ENCODE data around the gene RACK1.

Gene RACK1

DNA sequence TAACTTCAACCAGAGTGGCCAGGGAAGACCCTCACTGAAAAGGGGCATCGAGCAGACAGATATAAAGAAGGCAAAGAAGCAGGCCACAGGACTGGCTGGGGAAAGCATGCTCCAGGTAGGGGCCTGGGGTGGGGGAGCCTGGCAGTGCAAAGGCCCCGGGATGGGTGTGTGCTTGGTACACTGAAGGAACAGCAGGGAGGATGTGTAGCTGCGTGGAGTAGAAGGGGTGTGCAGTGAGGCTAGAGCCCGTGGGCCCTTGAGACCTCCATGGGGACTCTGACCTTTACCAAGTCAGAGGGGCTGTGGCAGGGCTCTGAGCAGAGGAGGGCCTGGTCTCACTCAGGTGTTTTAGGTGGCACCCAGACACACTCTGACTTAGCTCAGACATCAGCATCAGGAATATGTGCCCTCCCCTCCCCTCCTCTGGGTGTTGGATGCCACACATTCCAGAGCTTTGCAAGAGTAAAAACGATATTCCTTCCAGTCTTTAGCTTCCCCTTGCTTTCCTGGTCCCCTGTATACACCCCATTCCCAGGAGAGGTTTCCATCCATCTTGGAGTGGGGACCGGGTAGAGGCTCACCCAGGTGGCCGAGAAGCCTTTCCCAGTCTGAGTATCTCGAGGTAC lies 46.3 kb downstream of the RACK1 start:
- Mint-ChIP-seq H3K9me3 (no peaks in the 10 kb centered on the region), H3K27me3 (ENCODE audit: low read depth) (peaks cover 39% of the 10 kb centered on the region), H3K4me1 (peaks cover 6% of the 10 kb centered on the region), H3K4me3 (no peak overlapping the region), H3K27ac (no peak overlapping the region), H3K36me3 (ENCODE audit: low read depth) (no peaks in the 10 kb centered on the region)
- TF ChIP-seq, protein P1, sequence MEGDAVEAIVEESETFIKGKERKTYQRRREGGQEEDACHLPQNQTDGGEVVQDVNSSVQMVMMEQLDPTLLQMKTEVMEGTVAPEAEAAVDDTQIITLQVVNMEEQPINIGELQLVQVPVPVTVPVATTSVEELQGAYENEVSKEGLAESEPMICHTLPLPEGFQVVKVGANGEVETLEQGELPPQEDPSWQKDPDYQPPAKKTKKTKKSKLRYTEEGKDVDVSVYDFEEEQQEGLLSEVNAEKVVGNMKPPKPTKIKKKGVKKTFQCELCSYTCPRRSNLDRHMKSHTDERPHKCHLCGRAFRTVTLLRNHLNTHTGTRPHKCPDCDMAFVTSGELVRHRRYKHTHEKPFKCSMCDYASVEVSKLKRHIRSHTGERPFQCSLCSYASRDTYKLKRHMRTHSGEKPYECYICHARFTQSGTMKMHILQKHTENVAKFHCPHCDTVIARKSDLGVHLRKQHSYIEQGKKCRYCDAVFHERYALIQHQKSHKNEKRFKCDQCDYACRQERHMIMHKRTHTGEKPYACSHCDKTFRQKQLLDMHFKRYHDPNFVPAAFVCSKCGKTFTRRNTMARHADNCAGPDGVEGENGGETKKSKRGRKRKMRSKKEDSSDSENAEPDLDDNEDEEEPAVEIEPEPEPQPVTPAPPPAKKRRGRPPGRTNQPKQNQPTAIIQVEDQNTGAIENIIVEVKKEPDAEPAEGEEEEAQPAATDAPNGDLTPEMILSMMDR (IDR thresholded peaks at IDR 0.05; ENCODE audit: unreplicated experiment in 3 of 3) = no peak

DNA sequence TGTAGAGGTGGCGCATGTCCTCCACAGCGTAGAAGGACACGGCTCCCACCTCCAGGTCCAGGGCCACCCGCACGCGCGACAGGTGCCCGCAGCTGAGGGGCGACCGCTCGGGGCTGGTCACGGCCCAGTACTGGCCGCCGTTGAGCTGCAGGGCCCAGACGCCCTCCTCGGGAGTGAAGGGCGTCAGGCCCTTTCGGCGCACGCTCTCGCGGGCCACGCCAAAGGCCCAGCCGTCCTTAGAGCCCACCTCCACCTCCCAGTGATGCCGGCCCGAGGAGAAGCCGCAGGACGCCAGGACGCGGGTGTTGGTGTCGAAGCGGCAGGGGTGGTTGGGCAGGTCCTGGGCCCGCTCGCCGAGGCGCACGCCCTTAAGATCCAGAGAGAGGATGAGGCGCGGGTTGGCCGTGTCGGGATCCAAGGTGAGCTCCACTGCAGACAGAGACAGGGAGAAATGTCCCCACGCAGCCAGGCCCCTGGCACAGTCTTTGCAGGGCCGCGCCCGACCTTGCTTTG lies 48.4 kb downstream of the RACK1 start:
- no peaks in the 10 kb centered on the region for H3K9me3 Mint-ChIP-seq
- no peaks in the 10 kb centered on the region for H3K36me3 Mint-ChIP-seq (ENCODE audit: low read depth)
- no peak overlapping the region for H3K27ac Mint-ChIP-seq
- TF ChIP-seq, protein P1 (IDR thresholded peaks at IDR 0.05; ENCODE audit: unreplicated experiment in 3 of 3) = no peak
- H3K27me3 Mint-ChIP-seq (ENCODE audit: low read depth) = peaks cover 22% of the 10 kb centered on the region
- H3K4me3 Mint-ChIP-seq = no peak overlapping the region
- H3K4me1 Mint-ChIP-seq = peaks cover 6% of the 10 kb centered on the region

DNA sequence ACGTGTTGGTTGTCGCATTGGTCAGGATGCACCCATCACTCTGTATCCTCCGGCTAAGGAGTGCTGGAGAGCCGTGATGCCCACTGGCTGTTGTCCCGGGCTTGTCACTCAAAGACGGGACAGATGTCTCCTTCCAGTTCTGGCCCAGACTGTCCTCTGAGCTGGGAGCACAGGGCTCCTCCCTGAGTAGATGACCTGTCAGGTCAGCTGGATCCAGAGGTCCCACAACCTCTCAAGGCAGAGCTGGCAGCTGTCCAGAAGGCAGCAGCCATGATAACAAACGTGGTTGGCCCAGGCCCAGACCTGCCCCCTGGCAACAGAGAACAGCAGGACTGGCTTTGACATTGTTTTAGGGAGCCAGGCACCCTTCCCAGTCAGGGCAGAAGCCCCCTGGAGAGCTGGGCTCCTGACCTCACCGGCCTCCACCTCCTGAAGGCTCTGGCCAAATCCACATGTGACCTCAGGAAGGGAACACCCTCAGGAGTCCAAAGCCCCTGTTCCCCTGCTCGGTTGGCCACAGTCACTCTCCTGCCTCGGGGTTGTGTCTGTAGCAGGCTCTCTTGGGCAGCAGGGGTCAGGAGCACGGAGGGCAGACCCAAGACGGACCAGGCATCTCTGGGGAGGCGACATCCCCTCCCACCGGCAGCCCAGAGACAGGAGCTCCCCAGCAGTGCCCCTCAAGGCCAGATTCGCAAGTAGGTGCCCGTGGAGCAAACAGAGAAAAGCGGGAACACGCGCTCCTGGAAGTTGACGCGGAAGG lies 49.0 kb downstream of the RACK1 start:
- Mint-ChIP-seq H3K27ac (no peak overlapping the region), H3K36me3 (ENCODE audit: low read depth) (no peaks in the 10 kb centered on the region), H3K9me3 (no peaks in the 10 kb centered on the region), H3K4me3 (peak overlapping the region in 1 of 3 experiments; percentile 41), H3K27me3 (ENCODE audit: low read depth) (peaks cover 17% of the 10 kb centered on the region), H3K4me1 (peaks cover 6% of the 10 kb centered on the region)
- TF ChIP-seq, protein P1 (IDR thresholded peaks at IDR 0.05; ENCODE audit: unreplicated experiment in 3 of 3) = no peak

DNA sequence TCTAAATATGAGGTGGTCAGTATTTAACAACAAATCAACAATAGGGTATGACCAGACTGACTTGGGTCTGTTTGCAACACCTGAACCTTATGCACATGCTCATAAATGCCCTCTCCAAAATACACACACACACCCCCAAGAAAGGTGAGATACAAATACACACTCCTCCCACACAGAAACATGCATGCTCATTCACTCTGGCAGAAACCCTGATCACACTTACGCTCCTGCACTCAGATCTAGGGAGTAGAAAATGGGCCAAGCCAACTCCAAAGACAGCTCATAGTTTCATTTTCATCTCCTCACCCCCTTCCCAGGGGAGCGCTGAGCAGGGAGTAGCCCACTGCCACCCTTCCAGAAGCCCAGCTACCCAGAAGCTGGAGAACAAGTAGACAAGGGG lies 50.0 kb downstream of the RACK1 start:
- Mint-ChIP-seq H3K4me3 (peak overlapping the region; percentile 96 to 99 (median 98)), H3K27me3 (ENCODE audit: low read depth) (peaks cover 14% of the 10 kb centered on the region), H3K9me3 (no peaks in the 10 kb centered on the region), H3K27ac (peak overlapping the region in 1 of 3 experiments; percentile 1), H3K4me1 (peaks cover 6% of the 10 kb centered on the region), H3K36me3 (ENCODE audit: low read depth) (no peaks in the 10 kb centered on the region)
- TF ChIP-seq, protein P1 (IDR thresholded peaks at IDR 0.05; ENCODE audit: unreplicated experiment in 3 of 3) = no peak

DNA sequence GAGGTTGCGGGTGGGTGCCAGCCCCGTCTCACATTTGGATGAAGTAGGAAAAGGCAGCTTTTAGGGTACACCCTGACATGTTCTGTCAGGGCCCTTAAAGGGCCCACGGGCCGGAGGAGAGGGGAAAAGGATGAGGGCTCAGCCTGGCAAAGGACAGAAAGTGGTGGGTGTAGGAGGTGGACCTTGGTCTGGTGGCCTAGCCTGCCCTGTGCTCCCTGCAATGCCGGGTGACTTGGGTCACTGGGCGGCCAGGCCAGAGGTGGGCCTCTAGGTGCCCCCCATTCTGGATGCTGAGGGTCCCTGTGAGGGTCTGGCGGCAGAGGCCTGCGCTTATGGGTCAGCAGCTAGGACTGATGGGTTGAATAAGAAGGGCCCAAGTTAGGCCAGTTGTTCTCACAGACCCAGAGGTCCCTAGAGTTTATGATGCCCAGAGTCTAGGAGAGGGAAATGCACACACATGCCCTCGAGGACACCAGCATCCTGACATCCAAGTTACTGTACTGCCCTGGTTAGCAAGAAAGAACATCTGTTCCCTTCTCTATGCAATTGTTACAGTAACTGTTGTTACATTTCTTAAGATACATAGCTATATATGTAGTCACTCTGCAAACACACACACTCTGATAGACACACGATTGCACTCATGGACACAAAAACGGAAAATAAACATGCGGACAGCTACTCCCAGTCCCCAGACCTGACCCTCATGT lies 51.2 kb downstream of the RACK1 start:
- H3K27me3 Mint-ChIP-seq (ENCODE audit: low read depth) = peaks cover 12% of the 10 kb centered on the region
- no peaks in the 10 kb centered on the region for H3K36me3 Mint-ChIP-seq (ENCODE audit: low read depth)
- peaks cover 10% of the 10 kb centered on the region for H3K4me1 Mint-ChIP-seq
- H3K4me3 Mint-ChIP-seq = peak overlapping the region; percentile 96 to 99 (median 98)
- peak overlapping the region; percentile 47 to 95 (median 71) for H3K27ac Mint-ChIP-seq
- no peaks in the 10 kb centered on the region for H3K9me3 Mint-ChIP-seq
- TF ChIP-seq, protein P1 (IDR thresholded peaks at IDR 0.05; ENCODE audit: unreplicated experiment in 3 of 3) = no peak
